Measurements from ENCODE around the gene XRN1.

Gene XRN1

DNA sequence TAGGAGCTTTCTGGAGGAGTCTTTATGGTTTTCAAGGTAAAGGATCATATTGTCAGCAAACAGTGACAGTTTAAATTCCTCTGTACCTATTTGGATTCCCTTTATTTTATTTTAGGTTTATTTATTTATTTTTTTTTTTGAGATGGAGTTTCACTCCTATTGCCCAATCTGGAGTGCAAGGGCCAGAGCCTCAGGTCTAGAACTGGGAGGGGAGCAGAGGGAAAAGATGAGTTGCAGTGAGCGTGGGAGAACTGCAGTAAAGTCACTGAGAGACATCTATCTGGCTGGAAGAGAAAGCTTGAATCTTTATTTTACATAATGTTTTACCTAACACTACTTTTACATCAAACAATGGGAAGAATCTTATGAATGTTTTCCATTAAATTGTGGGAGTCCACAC is 172.9 kb downstream of the XRN1 start:
- H3K36me3 ChIP-seq (ENCODE audit: low read depth): no peaks in the 10 kb centered on the region
- no peak overlapping the region for H3K4me3 ChIP-seq (ENCODE audit: severe bottlenecking)
- TF ChIP-seq, protein P1, sequence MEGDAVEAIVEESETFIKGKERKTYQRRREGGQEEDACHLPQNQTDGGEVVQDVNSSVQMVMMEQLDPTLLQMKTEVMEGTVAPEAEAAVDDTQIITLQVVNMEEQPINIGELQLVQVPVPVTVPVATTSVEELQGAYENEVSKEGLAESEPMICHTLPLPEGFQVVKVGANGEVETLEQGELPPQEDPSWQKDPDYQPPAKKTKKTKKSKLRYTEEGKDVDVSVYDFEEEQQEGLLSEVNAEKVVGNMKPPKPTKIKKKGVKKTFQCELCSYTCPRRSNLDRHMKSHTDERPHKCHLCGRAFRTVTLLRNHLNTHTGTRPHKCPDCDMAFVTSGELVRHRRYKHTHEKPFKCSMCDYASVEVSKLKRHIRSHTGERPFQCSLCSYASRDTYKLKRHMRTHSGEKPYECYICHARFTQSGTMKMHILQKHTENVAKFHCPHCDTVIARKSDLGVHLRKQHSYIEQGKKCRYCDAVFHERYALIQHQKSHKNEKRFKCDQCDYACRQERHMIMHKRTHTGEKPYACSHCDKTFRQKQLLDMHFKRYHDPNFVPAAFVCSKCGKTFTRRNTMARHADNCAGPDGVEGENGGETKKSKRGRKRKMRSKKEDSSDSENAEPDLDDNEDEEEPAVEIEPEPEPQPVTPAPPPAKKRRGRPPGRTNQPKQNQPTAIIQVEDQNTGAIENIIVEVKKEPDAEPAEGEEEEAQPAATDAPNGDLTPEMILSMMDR (IDR thresholded peaks at IDR 0.05; ENCODE audit: poor library complexity, severe bottlenecking): no peak
- no peaks in the 10 kb centered on the region for H3K9me3 ChIP-seq (ENCODE audit: severe bottlenecking)
- H3K4me1 ChIP-seq (ENCODE audit: insufficient read depth, poor library complexity, severe bottlenecking): peaks cover 9% of the 10 kb centered on the region
- no peak for ATAC-seq (ENCODE audit: low read depth)
- no peak overlapping the region for H3K27ac ChIP-seq (ENCODE audit: poor library complexity, severe bottlenecking)
- no peak for DNase-seq (ENCODE audit: low spot score)
- H3K27me3 ChIP-seq (ENCODE audit: insufficient read depth, poor library complexity, severe bottlenecking): no peaks in the 10 kb centered on the region

DNA sequence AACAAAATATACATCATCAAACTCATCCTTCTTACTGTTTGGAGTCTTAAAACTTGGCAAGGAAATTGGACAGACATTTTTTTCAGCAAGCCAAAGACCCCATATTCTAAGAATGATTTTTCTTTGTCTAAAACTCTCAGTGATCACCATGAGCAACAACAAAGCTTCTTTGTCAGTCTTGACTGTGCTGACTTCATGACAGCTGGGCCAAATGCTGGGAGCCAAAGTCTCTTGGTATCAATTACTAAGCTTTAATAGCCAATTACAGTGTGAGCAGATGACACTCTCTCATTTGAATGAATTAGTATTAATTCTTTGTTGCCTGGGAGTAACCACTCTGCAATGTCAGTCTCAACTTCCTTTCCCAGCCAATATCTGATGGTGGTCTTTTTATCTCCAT is 174.3 kb downstream of the XRN1 start:
- H3K9me3 ChIP-seq (ENCODE audit: severe bottlenecking): no peaks in the 10 kb centered on the region
- H3K4me1 ChIP-seq (ENCODE audit: insufficient read depth, poor library complexity, severe bottlenecking): peaks cover 9% of the 10 kb centered on the region
- H3K27me3 ChIP-seq (ENCODE audit: insufficient read depth, poor library complexity, severe bottlenecking): no peaks in the 10 kb centered on the region
- TF ChIP-seq, protein P1 (IDR thresholded peaks at IDR 0.05; ENCODE audit: poor library complexity, severe bottlenecking): no peak
- DNase-seq (ENCODE audit: low spot score) (no peak), ATAC-seq (ENCODE audit: low read depth) (no peak)
- H3K36me3 ChIP-seq (ENCODE audit: low read depth): no peaks in the 10 kb centered on the region
- H3K4me3 ChIP-seq (ENCODE audit: severe bottlenecking): no peak overlapping the region
- no peak overlapping the region for H3K27ac ChIP-seq (ENCODE audit: poor library complexity, severe bottlenecking)

DNA sequence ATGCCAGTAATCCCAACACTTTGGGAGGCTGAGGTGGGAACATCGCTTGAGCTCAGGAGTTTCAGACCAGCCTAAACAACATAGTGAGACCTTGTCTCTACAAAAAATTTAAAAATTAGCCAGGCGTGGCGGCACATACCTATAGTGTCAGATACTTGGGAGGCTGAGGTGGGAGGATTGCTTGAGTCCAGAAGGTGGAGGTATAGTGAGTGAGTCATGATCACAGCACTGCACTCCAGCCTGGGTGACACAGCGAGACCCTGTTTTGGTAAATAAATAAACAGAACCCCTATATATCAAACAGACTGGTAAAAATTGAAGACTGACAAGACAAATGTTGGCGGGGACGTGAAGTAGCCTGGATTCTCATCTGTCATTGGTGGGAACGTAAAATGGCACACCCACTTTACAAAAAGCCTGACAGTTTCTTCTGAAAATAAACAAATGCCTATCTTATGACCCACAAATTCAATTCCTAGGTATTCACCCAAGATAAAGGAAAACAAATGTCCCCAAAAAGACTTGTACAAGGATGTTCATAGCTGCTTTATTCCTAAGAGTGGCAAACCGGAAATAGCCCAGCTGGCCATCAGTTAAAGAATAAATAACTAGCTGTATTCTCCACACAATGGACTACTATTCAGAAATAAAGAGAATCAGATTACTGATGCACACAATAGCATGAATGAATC is 175.5 kb downstream of the XRN1 start:
- Histone ChIP-seq H3K4me3 (ENCODE audit: severe bottlenecking) (no peak overlapping the region), H3K27ac (ENCODE audit: poor library complexity, severe bottlenecking) (no peak overlapping the region), H3K9me3 (ENCODE audit: severe bottlenecking) (no peaks in the 10 kb centered on the region), H3K27me3 (ENCODE audit: insufficient read depth, poor library complexity, severe bottlenecking) (no peaks in the 10 kb centered on the region), H3K36me3 (ENCODE audit: low read depth) (no peaks in the 10 kb centered on the region), H3K4me1 (ENCODE audit: insufficient read depth, poor library complexity, severe bottlenecking) (peaks cover 9% of the 10 kb centered on the region)
- TF ChIP-seq, protein P1 (IDR thresholded peaks at IDR 0.05; ENCODE audit: poor library complexity, severe bottlenecking): no peak
- DNase-seq (ENCODE audit: low spot score): no peak
- ATAC-seq (ENCODE audit: low read depth): no peak

DNA sequence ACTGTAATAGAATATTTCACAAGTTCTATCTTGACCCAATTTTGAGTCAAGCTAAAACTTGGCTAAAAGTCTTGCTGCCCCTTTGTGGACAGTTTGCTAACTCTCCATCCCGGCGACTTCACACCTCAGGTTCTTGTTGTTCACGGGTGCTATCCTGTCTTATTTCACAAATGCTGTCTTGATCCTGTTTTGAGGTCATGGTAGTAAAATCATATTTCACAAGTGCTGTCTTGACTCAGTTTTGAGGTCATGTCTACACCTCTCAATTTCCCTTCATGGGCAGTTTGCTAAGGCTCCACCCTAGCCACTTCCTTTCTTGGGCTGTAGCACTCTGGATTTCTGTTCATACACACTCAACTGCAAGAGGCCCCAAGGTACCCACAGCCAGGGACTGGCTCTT is 177.4 kb downstream of the XRN1 start:
- Histone ChIP-seq H3K9me3 (ENCODE audit: severe bottlenecking) (no peaks in the 10 kb centered on the region), H3K4me1 (ENCODE audit: insufficient read depth, poor library complexity, severe bottlenecking) (peaks cover under 1% of the 10 kb centered on the region), H3K4me3 (ENCODE audit: severe bottlenecking) (no peak overlapping the region), H3K36me3 (ENCODE audit: low read depth) (no peaks in the 10 kb centered on the region), H3K27me3 (ENCODE audit: insufficient read depth, poor library complexity, severe bottlenecking) (no peaks in the 10 kb centered on the region), H3K27ac (ENCODE audit: poor library complexity, severe bottlenecking) (no peak overlapping the region)
- TF ChIP-seq, protein P1 (IDR thresholded peaks at IDR 0.05; ENCODE audit: poor library complexity, severe bottlenecking): no peak
- ATAC-seq (ENCODE audit: low read depth) (no peak), DNase-seq (ENCODE audit: low spot score) (no peak)

DNA sequence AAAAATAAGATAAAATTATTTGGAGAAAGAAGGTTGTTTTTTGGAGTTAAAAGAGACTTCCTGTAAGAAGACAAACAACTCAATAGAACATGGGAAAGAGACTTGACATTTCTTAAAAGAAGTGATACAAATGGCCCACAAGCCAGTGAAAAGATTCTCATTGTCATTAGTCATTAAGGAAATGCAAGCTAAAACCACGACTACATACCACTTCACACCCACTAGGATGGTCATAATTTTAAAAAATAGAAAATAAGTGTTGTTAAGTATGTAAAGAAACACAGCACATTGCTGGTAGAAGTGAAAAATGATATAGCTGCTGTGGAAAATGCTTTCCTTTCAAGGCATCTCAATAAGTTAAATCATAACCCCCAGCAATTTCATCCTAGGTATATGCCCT is 178.1 kb downstream of the XRN1 start:
- Histone ChIP-seq H3K27ac (ENCODE audit: poor library complexity, severe bottlenecking) (no peak overlapping the region), H3K9me3 (ENCODE audit: severe bottlenecking) (no peaks in the 10 kb centered on the region), H3K36me3 (ENCODE audit: low read depth) (no peaks in the 10 kb centered on the region), H3K4me3 (ENCODE audit: severe bottlenecking) (no peak overlapping the region), H3K27me3 (ENCODE audit: insufficient read depth, poor library complexity, severe bottlenecking) (no peaks in the 10 kb centered on the region), H3K4me1 (ENCODE audit: insufficient read depth, poor library complexity, severe bottlenecking) (no peaks in the 10 kb centered on the region)
- DNase-seq (ENCODE audit: low spot score): no peak
- no peak for ATAC-seq (ENCODE audit: low read depth)
- TF ChIP-seq, protein P1 (IDR thresholded peaks at IDR 0.05; ENCODE audit: poor library complexity, severe bottlenecking): no peak

All from RWPE2 (cell line).